NCI-H1694 treated with DMSO at 0.1 percent for 48 hours (cell line): ENCODE measurements around the gene CATSPERB.
"Not testable (repeated sequence)": the region's sequence is repeated elsewhere in the genome, so short reads cannot be mapped to it uniquely, and the experiment has no call there.

Experiments
- DNase-seq: peaks from one replicate; lab custom pipeline; 2025; lab: John Stamatoyannopoulos, UW

The CATSPERB gene, protein sequence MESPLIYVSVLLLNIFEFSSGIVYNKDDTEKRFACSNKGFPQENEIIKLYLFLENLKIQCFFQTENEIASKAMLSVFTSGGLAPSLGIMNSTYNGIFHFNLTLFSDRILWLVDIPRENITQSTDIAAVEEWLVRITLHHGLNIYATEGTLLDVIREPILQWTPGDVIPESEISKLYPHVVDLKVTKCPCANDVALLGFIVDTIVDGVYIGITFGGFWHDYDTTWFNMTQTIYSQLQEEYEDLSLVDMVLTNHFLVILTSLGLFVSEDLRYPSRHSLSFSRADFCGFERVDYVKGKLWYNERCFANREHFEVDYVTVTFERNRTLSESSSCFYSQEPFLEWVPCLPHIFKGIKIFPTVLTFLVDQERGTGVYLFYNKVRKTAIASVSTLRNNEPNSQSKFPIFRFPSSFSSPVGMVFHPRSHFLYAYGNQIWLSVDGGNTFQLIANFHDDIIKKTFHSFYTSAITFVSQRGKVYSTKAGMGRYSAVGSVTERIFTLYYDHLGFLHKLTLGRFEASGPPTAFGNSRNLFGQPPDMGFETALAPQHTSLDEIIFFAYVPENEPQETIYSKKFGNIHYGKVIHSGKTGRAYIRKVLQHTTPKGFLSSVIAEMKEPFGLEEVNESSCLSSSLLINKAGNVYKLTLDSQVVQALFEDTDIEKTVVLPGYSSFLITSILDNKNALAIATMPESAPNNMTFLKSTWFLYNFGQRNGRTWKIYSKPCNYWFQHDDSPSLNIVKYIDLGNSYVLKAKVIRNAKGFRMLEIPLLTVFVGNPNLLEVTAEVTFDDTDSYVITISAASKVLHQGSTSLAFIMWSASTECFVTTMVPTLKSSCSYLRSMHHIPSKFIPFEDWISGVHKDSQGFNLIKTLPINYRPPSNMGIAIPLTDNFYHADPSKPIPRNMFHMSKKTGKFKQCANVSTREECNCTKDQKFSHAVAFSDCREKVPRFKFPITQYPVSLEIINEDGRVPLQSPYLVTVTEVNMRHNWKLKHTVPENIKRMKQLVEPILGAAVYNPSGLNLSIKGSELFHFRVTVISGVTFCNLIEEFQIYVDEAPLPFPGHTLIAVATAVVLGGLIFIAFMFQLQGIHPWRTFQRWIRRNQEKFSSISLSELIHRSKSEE

DNA sequence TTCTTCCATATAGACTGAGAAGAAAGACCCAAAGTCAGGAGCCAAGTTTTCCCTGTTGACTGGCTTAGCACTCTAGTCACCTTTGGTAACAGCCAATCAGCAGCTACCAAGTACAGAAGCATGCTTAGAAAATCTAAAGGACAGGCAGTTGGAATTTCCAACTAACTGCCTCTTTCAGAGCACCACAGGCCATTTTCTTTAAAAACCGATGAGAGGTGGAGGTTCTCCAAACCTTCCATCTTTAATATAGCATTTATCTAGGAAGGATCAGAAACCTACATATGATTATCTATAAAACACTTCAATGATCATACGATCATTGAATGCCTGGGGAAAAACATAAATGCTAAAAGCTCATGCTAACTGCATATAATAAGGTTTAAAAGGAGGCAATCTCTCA, at the start of gene CATSPERB:
TSS of gene CATSPERB (minus strand) at position 101 of the 400 bp plus-strand sequence. CDS start 2,607 bp downstream, outside the sequence.
- DNase-seq = no peak

DNA sequence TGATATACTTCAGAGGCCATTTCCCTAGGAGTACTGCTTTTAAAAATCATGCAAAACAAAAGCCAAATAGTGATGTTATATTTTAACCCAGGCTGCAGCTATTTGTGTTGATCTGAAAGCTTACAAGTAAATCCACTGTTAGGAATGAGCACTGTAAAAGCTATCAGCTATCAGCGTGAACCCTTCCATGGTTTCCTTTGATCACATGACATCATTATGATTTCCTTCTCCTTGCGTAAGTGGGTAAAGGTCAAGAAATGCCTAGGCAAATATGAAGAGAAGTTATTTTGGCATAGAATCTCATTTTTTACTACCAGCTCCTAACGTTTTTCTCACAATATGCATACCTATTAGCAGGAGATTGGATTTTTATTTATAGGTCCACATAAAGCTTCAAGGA, 48.6 kb upstream of the CATSPERB start:
- no peak for DNase-seq

DNA sequence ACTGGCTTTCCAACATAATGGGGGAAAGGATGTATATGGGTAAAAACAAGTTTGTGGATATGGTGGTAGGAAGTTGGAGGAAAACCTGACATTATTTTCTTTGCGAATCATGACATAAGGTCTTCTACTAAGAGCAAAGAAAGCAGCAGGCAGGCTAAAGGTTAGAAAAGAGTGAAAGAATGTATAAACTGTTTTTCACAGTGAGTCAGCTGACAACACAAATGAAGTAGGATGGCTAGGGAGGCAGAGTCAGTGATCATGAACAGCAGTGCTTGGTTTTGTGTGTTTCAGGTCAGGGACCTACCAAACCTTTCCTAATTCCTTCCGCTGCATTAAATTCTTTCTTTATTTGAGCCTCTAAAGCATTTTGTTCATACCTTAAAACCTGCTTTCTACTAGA, 46.3 kb upstream of the CATSPERB start:
- DNase-seq = no peak

DNA sequence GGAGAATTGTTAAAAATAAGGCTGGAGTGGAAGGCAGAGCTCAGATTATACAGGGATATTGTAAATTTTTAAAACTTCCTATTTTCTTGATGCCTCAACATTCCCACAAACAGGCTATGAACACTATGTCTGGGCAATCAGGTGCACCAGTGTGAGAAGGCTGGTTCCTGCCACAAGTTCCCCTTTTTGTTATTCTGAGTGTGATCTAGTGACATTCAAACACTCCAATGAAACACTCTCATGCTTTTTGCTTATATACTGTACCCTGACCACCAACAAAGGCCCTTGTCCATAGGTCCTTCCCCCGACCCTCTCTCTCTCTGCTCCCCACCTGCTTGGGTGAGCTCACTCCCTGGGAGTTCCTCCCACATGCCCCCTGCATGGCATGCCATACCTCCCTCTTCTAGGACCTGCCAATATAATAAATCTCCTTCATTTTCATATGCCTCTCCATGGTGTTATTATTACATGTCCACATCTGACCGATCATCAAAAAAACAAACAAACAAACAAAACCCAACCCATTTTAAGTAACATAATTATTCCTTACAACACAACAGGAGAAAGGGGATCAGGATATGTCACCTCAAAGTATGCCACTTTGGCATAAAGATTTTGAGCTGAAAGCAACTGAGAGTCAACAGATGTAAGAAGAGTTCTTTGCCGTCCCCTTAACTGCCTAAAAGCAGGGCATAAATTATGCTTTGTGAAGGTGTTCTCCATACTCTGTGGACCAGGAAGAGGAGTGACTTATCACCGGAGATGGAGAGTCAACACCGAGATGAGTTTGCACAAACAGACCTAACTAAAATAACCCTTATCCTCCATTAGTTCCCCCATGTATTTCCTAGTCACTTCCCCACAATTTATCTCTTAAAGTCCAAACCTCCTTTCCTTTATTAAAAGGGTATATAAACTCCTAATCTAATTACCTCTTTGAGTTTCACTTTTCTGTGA, 42.5 kb upstream of the CATSPERB start:
- no peak for DNase-seq

DNA sequence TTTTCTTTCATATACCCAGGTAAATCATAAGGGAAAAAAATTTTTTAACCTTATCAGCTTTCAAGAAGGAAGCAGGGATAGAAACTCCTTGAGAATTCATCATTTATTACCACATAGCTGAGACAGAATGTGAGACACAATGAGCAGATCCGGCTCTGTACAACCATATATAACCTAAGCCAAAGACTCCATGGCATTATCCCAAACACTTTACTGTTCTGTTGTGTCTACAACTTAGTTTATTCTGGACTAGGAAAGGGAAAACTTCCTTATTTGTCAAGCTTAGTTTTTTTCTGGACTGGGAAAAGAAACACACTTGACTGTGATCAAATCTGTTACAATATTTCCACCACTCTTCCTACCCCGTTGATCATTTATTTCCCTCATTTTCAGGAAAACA, 38.3 kb upstream of the CATSPERB start:
- no peak for DNase-seq

DNA sequence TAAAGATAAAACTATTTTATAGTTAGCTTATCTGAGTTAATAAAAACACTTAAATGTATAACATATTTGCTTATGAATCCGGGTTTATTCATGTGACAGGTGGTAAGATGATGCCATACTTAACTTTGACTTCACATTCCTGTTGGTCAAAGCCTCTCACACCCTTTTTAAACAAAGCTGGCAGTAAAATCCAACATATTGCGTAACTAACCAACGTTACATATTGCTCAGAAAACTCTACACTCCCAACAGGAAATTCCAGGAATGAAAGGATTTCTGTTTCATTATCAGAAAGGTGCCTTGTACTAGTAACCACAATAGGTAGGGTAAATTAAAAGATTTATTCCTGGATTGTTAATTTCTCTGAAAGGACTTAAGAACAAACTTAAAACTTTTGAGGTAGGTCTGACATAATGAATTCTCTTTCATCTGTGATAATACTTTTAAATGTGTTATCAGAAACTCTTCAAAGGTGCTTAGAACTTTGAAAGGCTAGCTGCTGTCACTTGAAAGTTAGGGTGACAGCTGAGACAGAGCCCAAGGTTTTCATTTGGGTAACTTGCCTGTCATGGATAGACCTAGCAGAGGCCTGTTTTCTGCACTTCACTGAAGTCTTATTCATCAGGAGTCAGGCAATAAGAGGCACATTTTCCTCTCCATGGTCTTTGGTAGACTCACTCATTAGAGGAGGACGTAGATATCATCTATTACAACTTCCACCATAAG, 23.8 kb upstream of the CATSPERB start:
- DNase-seq = no peak

DNA sequence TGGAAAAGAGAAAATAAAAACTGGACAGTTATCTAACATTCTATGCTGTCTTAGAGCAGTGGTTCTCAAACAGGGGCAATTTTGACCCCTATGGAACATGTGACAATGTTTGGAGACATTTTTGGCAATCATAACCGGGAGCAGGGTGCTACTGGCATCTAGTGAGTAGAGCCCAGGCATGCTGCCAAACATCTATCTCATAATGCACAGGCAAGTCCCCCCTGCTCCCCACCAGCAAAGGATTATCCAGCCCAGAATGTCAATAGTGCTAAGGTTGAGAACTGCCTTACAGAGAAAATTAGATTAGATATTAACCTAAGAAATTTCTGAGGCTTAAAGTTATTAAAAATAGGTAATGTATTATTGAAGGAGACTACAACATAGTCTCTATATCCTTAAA, 22.9 kb upstream of the CATSPERB start:
- DNase-seq = no peak

DNA sequence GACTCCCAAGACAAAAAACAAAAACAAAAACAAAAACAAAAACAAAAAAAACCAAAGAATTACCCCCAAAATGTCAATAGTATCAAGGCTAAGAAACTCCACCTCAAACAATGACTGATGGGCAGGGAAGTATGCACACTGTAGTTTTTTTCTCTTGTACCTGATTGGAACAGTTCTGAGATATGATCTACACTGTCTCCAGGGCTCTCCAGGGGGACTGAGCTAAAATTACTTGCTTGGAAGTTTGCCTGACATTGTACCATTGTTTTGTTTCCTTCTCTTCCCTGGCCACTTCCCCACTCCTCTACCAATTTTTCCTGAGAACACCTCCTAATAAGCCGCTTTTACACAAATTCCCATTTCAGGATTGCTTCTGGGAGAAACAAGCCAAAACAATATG, 22.3 kb upstream of the CATSPERB start:
- DNase-seq = no peak

DNA sequence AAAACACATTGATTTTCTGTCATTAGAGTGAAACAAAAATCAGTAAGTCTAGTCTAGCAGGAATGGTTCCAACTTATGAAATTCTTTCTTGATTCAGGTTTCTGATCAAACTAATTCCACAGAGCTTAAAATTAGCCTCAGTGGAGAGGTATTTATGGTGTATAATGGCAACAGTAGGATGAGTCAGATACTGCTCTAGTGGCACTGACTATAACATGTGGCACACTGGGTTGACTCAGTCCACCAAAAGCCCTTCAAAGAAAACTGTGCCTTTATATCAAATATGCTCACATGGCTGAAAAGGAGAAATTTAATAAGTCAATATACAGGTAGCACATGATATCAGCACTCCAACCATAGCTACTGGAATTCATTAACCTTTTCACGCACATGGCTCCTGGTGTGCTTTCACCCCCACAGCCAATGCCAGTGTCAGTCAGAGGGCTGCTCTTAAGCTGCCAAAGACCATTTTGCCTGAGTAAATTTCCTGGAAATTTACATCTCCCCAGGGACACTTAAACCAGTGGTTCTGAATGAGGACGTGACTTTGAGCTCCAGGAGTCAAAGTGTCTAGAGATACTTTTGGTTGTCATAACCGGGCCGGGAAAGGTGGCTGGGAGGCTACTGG, 21.7 kb upstream of the CATSPERB start:
- no peak for DNase-seq

DNA sequence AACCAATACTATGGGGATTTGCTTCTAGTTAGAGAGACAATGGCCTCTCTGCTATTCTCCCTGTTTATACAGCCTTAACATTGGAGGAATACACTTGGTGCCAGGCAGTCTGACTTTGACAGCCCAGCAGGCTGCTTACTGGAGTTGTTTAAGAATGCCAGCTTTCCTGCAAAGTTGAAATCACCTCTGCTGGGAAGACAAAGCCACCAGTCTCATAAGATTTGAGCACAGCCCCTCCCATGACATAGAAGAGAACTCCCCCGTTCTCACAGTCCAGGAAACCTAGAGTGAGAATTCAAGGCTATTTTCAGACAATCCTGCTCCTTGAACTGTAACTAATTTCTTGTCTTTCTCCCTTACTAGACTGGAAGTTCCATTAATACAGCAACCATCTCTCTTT, 21.1 kb upstream of the CATSPERB start:
- DNase-seq = no peak

DNA sequence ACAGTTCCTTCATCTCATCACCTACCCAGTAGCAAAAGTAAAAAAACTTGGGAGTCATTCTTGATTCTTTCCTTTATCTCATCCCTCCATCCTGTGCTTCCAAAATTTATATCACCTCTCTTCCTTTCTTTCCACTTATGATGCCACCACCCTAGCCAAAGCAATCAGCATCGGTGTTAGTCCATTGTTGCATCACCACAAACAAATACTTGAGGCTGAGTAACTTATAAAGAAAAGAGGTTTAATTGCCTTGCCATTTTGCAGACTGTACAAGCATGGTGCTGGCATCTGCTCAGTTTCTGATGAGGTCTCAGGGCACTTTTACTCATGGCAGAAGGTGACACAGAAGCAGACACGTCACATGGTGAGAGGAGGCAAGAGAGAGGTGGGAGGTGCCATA, 19.8 kb upstream of the CATSPERB start:
- DNase-seq = no peak

DNA sequence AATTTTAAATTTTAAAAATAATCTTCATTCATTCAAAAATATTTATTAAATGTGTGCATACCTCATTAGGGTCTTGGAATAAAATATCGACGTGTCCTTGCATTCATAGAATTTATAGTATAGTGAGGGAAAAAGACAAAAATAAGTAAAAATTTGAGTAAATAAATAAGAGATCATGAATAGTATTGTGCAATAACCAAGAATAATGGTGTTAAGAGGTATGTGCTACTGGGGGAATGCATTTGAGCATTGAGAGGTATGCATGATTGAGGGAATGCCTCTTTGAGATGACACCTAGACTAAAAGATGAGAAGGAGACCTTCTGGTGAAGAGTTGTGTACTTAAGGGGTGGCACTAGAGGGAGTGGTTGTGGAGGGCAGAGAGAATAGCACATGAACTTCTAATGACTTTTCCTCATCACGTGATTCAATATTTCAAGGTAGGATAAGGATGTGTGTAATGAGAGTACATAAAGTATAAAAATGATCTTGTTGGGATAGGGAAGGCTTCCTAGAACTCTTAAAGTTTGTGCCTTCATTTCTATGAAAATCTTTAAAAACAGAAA, 18.8 kb upstream of the CATSPERB start:
- no peak for DNase-seq

DNA sequence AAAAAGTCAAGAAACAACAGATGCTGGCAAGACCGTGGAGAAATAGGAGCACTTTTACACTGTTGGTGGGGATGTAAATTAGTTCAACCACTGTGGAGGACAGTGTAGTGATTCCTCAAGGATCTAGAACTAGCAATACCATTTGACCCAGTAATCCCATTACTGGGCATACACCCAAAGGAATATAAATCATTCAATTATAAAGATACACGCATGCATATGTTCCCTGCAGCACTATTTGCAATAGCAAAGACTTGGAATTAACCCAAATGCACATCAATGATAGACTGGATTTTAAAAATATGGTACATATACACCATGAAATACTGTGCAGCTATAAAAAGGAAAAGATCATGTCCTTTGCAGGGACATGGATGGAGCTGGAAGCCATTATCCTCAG, 18.0 kb upstream of the CATSPERB start:
- DNase-seq = no peak

DNA sequence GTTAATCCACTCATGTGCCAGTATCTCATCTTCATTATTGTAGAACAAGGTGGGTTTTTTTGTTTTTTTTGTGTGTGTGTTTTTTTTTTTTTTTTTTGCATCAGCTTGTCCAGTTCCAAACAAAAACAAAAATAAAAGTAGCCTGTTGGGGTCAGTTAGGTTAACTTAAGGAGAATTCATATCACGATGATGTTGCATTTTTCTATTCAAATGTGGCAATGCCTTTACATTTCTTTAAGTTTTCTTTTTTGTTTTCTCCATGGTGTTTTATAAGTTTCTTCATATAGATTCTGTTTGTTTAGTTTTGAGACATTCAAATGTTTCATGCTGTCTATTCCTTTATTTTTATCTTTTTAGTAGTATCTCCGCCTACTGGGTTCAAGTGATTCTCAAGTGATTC, 16.2 kb upstream of the CATSPERB start:
- no peak for DNase-seq

DNA sequence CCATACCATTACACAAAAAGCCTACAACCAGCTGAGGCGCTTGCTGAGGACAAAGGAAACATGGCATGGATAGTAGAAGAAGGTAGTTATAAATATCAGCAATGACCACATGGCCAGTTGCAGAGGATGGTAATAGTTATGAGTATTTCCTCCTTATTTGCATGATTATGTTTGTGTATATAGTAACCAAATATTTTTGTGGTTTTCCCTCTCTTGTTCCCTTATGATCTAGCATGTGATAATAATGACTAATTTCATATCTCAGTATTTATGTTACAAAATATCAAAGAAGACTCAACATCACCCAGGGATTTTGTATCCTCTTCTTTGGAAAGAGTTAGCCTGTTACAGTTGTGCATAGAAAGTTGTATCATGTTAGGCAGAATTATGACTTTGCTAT, 13.5 kb upstream of the CATSPERB start:
- DNase-seq = no peak

DNA sequence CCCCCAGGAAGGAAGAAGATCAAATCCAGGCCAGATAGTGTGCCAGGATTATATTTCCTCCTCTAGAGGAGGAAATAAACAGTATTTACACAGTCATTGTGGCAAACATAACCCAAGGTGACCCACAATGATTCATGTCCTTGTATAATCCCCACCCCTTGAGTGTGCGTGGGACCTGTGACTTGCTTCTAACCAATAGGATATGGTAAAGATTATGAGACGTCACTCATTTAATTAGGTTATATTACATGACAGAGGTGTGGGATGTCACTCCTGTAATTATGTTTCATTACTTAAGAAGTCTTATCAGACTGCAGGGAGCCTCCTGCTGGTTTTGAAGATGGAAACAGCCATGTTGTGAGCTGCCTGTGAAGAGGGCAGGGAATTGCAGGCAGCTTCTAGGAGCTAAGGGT, 12.2 kb upstream of the CATSPERB start:
- no peak for DNase-seq

DNA sequence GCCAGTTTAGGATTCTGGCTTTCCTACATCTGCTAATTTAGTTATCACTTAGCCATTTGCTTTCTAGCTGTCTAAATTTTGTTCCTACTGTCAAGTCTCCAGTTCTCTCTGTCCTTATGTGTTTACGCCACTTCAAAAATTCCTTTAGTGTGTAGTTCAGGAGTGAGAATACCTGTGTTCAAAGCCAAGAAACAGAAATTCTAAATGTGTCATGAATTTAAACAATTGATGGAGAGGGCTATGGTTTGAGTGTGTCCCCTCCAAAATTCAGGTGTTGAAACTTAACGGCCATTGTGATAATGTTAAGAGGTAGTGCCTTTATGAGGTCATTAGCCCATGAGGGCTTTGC, 11.4 kb upstream of the CATSPERB start:
- DNase-seq = no peak

DNA sequence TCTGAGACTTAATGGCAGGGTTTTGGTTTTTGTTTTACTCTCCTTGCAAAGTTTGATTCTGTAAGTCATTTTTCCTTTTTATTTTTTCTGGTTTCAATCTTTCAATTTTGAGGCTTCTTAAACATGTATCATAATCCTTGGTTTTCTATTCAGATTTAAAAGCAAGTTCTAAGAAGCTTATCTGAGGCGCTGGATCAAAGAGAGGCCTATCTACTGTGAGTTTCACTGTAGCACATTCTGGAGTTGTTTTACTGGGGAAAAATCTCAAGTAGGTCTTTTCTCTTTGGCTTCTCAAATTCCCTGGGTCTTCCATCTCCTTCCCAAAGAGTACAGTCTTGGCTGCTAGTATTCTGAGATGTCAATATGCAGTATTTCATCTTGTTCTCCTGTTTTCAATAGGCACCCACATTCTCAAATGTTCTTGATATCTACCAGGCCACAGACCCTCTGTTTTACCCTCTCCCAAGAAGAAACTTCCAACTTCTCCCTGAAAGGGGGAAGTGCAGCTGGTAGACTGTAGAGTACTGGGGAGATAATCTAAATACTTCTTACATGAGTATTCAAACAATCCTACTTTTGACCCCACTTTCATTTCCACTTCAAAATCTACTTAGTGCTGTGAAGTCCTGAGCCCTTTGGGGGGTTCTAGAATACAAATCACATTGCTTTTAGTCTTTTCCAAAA, 10.9 kb upstream of the CATSPERB start:
- DNase-seq = no peak

DNA sequence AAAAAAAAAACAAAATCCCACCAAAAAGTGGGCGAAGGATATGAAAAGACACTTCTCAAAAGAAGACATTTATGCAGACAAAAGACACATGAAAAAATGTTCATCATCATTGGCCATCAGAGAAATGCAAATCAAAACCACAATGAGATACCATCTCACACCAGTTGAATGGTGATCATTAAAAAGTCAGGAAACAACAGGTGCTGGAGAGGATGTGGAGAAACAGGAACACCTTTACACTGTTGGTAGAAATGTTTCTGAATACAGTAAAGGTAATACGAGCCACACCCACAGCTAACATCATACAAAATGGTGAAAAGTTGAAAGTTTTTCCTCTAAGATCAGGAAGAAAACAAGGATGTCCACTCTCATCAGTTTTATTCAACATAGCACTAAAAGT, 8.0 kb upstream of the CATSPERB start:
- DNase-seq = not testable (repeated sequence)

DNA sequence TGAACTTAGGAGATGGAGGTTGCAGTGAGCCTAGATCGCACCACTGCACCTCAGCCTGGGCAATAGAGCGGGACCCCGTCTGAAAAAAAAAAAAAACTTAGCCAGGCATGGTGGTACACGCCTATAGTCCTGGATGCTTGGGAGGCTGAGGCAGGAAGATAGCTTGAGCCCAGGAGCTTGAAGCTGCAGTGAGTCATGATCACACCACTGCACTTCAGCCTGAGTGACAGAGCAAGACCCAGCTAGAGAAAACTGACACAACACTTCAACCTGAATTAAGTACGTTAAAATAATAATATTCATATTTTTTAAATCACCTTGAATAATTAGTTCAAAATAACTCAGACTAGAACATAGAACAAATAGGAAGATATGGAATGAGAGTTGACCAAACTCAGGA, 5.7 kb upstream of the CATSPERB start:
- no peak for DNase-seq
